GM18498 (cell line): ENCODE measurements around the gene PTH2R.
"Not testable (repeated sequence)": the region's sequence is repeated elsewhere in the genome, so short reads cannot be mapped to it uniquely, and the experiment has no call there.

Source experiments
- ATAC-seq: cut with Tn5 transposase; IDR thresholded peaks from one replicate; pipeline ENCODE4 v1.9.1; 2021; ENCODE audit warnings: mild to moderate bottlenecking, moderate library complexity; ENCODE audit not compliant: unreplicated experiment

PTH2R gene

GRCh38 chr2:208482453-208483015 lies 75.9 kb downstream of the PTH2R start:
- ATAC-seq = not testable (repeated sequence)

DNA sequence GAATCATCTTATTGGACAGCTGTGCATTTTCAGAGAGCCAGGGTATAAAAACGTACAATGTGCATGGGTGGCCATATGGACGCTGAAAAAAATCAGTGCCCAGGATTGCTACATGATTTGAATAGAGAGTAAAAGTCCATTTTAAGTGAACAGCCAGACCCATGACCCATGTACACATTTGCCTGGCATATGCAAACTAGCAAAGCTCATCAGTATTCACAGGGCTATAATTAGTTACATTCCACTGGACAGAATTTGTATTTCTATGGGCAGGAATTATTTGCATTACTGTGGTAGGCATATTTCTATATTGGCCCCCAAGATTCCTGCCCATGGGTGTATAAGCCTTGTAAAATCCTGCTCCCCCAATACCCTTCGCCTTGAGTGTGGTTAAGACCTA lies 78.8 kb downstream of the PTH2R start:
- ATAC-seq = no peak

DNA sequence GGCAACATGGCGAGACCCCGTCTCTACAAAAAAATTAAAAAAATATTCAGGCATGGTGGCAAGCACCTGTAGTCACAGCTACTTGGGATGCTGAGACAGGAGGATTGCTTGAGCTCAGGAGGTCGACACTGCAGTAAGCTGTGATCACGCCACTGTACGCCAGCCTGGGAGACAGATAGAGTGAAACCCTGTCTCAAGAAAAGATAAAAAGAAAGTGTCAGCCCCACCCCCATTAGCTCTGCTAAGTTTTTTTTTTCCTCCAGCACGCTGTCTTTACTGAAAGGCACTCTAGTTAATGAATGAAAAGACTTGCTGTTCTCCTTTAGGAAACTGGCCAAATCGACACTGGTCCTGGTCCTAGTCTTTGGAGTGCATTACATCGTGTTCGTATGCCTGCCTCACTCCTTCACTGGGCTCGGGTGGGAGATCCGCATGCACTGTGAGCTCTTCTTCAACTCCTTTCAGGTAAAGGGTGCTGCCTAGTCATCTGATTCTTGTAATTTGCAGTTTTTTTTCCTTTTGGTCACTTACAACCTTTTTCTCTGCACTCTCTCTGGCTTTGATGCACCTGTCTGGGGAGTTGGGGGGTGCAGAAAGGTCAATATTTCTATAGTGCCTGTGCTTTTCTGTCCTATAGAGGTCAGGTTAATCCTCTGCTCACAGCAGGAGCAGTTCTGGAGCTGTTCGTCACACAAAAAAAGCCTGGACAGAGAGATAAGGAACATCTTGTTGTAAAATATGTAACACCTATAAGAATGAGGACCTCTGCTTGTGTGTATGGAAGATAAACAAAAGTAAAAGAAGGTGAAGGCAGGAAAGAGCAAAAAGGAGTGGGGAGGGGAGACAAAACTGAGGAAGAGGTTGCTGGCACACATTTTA lies 82.3 kb downstream of the PTH2R start:
- no peak for ATAC-seq

DNA sequence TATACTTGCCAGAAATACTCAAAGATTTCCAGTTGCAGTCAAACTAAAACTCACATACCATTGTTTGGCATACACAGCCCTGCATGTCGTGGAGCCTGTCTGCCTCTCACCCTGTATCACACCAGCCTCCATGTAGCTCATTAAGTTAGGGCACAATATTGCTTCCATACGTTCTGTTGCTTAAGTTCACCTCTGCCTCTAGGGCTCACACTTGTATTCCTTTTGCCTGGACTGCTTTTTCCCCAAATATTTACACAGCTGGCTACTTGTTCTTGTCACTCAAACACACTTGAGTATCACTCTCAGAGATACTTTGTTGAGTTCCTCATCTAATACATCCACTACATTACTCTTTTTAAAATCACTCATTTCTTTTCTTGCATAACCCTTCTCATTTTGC lies 83.1 kb downstream of the PTH2R start:
- no peak for ATAC-seq

DNA sequence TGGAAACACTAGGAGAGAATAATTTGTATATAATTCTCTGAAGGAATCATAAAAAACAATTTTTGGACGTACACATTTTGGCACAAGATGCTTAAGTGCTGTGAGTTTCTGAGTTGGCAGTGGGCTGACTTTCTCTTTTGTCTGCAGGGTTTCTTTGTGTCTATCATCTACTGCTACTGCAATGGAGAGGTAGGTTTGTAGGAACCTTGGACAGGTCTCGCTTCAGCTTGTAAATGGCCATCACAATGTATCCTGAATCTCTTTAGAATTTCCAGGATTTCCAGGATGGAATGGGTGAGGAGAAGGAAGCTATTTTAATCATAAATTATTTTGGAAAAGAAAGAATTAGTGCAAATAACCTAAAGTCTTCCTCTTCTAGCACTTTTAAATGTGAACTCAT lies 83.9 kb downstream of the PTH2R start:
- no peak for ATAC-seq

GRCh38 chr2:208491641-208492040 lies 85.0 kb downstream of the PTH2R start:
- no peak for ATAC-seq

DNA sequence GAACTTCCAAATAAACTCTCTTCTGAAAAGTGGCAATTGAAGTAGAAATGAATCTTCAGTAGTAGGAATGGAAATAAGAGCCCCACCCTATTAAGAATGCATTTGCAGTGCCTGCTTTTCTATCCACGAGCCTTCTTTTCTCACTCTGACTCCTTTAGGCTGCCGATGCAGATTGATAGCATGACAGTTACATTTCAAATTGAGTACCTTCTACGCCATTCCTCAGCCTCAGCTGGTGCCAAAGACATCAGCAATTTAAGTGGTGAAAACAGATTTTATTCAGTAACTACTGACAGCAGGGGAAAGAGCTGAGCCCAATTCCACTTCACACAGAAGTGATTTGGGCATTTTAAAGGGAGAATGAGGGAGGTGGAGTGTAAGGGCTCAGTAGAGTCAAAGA lies 85.5 kb downstream of the PTH2R start:
- ATAC-seq = no peak

DNA sequence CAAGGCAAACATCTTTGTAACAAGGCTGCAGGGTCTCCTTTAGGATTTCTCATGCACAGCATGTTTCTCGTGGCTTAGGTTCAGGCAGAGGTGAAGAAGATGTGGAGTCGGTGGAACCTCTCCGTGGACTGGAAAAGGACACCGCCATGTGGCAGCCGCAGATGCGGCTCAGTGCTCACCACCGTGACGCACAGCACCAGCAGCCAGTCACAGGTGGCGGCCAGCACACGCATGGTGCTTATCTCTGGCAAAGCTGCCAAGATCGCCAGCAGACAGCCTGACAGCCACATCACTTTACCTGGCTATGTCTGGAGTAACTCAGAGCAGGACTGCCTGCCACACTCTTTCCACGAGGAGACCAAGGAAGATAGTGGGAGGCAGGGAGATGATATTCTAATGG lies 86.6 kb downstream of the PTH2R start:
- ATAC-seq = no peak

- no peak for ATAC-seq
These were observed 89.5 kb downstream of the PTH2R start for GRCh38 chr2:208496129-208496528.

DNA sequence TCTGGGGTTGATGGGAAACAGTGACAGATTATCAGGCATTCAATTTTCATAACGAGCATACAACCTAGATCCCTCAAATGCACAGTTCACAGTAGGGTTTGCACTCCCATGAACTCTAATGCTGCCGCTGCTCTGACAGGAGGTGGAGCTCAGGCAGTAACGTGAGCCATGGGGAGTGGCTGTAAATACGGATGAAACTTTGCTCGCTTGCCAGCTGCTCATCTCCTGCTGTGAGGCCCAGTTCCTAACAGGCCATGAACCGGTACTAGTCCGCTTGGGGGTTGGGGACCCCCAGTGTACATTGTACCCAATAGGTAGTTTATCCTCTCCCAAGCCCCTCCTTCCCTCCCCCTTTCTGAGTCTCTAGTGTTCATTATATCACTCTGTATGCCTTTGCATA lies 94.6 kb downstream of the PTH2R start:
- ATAC-seq = no peak

GRCh38 chr2:208502288-208502687 lies 95.7 kb downstream of the PTH2R start:
- no peak for ATAC-seq

GRCh38 chr2:208505365-208505764 lies 98.8 kb downstream of the PTH2R start:
- ATAC-seq = not testable (repeated sequence)

GRCh38 chr2:208509586-208509985 lies 103.0 kb downstream of the PTH2R start:
- no peak for ATAC-seq

DNA sequence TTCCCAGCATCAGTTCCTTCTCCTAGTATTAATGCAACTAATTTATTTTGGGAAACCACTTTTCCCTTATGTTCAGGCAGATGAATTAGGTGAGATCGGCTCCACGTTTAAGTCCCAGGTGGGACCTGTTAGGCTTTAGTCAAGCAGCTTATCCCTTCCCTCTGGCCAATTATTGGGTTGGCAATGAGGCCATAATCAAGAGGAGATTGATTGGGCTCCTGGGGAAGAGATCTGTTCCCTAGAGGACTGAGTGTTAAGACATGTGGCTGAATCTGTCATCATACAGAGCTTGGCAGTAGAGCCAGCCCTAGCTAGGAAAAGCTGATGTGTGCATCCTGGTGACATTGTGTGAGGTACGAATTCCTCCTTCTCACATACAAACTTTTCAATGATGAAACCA lies 104.4 kb downstream of the PTH2R start:
- no peak for ATAC-seq

DNA sequence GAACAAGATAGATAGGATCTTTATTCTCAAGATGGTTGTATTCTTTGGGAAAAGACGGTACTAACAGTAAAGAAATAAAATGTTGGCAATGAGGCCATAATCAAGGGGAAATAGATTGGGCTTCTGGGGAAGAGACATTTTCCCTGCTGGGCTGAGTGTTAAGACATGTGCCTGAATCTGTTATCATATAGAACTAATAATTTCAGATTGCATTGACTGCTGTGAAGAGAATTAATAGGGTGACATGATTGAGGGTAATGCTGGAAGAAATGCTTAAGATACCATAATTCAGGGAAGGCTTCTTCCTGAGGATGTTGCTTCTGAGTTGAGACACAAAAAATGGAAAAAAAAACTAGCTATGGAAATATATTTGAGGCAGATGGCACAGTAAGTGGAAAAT lies 105.0 kb downstream of the PTH2R start:
- ATAC-seq = no peak

DNA sequence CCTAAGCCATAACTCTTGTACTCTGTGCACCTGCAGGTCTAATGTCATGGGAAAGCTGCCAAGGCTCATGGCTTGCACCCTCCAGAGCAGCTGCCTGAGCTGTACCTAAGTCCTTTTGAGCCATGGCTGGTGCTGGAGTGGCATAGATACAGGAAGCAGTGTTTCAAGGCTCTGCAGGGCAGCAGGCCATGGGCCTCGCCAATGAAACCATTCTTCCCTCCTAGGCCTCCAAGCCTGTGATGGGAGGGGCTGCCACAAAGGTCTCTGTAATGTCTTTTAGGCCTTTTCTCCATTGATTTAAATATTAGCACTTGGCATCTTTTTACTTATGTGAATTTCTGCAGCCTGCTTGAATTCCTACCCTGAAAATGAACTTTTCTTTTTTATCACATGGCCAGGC lies 108.5 kb downstream of the PTH2R start:
- no peak for ATAC-seq

- ATAC-seq = not testable (repeated sequence)
These were observed 116.5 kb downstream of the PTH2R start for GRCh38 chr2:208523069-208523468.

- not testable (repeated sequence) for ATAC-seq
These were observed 118.6 kb downstream of the PTH2R start for GRCh38 chr2:208525165-208525564.

- no peak for ATAC-seq
These were observed 123.2 kb downstream of the PTH2R start for GRCh38 chr2:208529796-208530195.

DNA sequence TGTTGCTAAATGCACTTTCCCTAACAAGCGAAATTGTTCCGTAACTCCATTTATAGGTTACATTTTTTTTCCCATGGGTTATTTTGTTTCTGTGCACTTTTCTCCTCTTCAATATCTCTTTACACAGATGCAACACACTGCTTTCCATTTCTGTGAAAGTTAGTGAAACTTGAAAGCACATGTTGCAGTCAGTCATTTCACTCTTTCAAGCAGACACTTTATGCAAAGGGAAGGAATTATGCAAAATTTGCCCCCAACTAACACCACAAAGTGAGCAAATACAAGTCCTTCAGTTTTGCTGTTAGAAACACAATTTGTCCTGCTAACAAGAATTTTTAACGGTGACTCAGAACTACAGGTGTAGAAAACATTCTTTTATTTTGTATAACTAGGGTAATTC lies 124.8 kb downstream of the PTH2R start:
- ATAC-seq = no peak

GRCh38 chr2:208535578-208535977 lies 129.0 kb downstream of the PTH2R start:
- ATAC-seq = not testable (repeated sequence)

DNA sequence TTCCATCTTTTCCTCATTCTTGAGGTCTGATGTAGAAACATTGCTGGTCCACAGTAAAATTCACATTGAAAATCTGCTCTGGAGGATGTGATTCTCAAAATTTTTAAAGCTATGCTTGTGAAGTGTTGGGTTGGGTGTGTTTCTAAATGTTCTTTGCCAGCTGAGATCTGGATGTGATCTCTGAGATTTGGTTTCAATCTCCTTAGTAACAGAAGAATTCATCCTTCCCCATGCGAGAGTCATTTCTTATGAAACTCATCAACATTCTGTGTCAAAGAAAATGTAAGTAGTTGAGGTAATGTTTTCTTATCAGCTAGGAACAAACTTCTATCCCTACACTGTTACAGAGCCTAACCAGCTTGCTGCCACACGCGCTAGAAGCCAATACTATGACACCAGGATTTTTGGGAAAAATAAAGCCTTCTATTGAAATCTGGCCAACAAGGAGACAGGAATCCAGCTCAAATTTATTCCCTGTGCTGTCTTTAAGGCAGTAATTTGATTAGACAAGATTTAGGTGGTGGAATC lies 134.9 kb downstream of the PTH2R start:
- ATAC-seq = no peak
